ENCODE measurements around the gene SCNN1A.

DNA sequence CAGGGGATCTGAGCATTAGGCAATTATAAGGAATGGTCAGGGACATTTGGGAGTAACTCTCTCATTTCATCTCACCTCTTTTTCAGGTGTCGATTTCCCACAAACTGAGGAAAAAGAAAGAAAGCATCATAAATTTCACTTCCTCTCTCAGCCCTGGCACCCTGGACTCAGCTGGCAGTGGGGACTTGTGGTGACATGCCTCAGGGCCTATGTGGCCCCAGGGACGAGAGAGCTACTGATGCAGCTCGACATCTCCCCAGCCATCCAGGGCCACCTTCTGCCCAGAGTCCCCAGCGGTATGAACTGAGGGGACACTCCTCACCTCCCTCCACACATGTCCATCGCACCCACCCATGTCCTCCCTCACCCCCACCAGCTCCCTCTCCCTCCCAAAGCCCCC is 45.2 kb downstream of the SCNN1A start:
- TF ChIP-seq JUN (CRISPR knock-in tag; IDR thresholded peaks at IDR 0.05) (no peak), MTA3 (CRISPR knock-in tag; IDR thresholded peaks at IDR 0.05) (no peak), KDM5A (IDR thresholded peaks at IDR 0.05; ENCODE audit: borderline replicate concordance, low read length) (no peak), JUND (CRISPR knock-in tag; IDR thresholded peaks at IDR 0.05) (no peak), SAP130 (CRISPR knock-in tag; IDR thresholded peaks at IDR 0.05; ENCODE audit: low read depth) (no peak), ZNF354B (CRISPR knock-in tag; IDR thresholded peaks at IDR 0.05) (no peak)
- TF ChIP-seq, protein P1, sequence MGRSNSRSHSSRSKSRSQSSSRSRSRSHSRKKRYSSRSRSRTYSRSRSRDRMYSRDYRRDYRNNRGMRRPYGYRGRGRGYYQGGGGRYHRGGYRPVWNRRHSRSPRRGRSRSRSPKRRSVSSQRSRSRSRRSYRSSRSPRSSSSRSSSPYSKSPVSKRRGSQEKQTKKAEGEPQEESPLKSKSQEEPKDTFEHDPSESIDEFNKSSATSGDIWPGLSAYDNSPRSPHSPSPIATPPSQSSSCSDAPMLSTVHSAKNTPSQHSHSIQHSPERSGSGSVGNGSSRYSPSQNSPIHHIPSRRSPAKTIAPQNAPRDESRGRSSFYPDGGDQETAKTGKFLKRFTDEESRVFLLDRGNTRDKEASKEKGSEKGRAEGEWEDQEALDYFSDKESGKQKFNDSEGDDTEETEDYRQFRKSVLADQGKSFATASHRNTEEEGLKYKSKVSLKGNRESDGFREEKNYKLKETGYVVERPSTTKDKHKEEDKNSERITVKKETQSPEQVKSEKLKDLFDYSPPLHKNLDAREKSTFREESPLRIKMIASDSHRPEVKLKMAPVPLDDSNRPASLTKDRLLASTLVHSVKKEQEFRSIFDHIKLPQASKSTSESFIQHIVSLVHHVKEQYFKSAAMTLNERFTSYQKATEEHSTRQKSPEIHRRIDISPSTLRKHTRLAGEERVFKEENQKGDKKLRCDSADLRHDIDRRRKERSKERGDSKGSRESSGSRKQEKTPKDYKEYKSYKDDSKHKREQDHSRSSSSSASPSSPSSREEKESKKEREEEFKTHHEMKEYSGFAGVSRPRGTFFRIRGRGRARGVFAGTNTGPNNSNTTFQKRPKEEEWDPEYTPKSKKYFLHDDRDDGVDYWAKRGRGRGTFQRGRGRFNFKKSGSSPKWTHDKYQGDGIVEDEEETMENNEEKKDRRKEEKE (IDR thresholded peaks at IDR 0.05): no peak
- TF ChIP-seq, protein P2, sequence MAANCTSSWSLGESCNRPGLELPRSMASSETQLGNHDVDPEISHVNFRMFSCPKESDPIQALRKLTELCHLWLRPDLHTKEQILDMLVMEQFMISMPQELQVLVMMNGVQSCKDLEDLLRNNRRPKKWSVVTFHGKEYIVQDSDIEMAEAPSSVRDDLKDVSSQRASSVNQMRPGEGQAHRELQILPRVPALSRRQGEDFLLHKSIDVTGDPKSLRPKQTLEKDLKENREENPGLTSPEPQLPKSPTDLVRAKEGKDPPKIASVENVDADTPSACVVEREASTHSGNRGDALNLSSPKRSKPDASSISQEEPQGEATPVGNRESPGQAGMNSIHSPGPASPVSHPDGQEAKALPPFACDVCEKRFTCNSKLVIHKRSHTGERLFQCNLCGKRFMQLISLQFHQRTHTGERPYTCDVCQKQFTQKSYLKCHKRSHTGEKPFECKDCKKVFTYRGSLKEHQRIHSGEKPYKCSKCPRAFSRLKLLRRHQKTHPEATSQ (CRISPR knock-in tag; IDR thresholded peaks at IDR 0.05; ENCODE audit: borderline replicate concordance): no peak
- TF ChIP-seq, protein P3, sequence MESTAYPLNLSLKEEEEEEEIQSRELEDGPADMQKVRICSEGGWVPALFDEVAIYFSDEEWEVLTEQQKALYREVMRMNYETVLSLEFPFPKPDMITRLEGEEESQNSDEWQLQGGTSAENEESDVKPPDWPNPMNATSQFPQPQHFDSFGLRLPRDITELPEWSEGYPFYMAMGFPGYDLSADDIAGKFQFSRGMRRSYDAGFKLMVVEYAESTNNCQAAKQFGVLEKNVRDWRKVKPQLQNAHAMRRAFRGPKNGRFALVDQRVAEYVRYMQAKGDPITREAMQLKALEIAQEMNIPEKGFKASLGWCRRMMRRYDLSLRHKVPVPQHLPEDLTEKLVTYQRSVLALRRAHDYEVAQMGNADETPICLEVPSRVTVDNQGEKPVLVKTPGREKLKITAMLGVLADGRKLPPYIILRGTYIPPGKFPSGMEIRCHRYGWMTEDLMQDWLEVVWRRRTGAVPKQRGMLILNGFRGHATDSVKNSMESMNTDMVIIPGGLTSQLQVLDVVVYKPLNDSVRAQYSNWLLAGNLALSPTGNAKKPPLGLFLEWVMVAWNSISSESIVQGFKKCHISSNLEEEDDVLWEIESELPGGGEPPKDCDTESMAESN (CRISPR knock-in tag; conservative IDR thresholded peaks at IDR 0.05): no peak
- TF ChIP-seq, protein P4, sequence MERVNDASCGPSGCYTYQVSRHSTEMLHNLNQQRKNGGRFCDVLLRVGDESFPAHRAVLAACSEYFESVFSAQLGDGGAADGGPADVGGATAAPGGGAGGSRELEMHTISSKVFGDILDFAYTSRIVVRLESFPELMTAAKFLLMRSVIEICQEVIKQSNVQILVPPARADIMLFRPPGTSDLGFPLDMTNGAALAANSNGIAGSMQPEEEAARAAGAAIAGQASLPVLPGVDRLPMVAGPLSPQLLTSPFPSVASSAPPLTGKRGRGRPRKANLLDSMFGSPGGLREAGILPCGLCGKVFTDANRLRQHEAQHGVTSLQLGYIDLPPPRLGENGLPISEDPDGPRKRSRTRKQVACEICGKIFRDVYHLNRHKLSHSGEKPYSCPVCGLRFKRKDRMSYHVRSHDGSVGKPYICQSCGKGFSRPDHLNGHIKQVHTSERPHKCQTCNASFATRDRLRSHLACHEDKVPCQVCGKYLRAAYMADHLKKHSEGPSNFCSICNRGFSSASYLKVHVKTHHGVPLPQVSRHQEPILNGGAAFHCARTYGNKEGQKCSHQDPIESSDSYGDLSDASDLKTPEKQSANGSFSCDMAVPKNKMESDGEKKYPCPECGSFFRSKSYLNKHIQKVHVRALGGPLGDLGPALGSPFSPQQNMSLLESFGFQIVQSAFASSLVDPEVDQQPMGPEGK (CRISPR knock-in tag; IDR thresholded peaks at IDR 0.05): no peak
- TF ChIP-seq, protein P5, sequence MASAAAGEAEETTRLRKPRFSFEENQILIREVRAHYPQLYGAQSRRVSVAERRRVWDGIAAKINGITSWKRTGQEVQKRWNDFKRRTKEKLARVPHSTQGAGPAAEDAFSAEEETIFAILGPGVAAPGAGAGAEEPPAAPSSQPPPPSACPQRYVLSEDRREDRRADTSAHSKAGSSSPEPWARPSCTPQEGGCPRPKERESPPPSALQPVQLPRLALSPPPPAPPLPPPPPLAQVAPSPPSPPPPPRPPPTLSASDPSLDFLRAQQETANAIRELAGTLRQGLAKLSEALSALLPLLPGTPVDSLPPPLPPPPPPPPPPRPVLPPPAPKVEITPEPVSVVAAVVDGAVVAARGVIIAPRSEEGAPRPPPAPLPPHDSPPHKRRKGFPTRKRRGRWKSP (CRISPR knock-in tag; IDR thresholded peaks at IDR 0.05): no peak
- TF ChIP-seq, protein P6, sequence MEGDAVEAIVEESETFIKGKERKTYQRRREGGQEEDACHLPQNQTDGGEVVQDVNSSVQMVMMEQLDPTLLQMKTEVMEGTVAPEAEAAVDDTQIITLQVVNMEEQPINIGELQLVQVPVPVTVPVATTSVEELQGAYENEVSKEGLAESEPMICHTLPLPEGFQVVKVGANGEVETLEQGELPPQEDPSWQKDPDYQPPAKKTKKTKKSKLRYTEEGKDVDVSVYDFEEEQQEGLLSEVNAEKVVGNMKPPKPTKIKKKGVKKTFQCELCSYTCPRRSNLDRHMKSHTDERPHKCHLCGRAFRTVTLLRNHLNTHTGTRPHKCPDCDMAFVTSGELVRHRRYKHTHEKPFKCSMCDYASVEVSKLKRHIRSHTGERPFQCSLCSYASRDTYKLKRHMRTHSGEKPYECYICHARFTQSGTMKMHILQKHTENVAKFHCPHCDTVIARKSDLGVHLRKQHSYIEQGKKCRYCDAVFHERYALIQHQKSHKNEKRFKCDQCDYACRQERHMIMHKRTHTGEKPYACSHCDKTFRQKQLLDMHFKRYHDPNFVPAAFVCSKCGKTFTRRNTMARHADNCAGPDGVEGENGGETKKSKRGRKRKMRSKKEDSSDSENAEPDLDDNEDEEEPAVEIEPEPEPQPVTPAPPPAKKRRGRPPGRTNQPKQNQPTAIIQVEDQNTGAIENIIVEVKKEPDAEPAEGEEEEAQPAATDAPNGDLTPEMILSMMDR (CRISPR knock-in tag; IDR thresholded peaks at IDR 0.05): no peak

All from HepG2 (cell line).